ENCODE measurements around the gene SLC16A5. TPM values are rescaled to one million over a fixed set of nuclear protein-coding genes. Genes with fewer than 3 reads are reported as not detected.

Gene SLC16A5, protein sequence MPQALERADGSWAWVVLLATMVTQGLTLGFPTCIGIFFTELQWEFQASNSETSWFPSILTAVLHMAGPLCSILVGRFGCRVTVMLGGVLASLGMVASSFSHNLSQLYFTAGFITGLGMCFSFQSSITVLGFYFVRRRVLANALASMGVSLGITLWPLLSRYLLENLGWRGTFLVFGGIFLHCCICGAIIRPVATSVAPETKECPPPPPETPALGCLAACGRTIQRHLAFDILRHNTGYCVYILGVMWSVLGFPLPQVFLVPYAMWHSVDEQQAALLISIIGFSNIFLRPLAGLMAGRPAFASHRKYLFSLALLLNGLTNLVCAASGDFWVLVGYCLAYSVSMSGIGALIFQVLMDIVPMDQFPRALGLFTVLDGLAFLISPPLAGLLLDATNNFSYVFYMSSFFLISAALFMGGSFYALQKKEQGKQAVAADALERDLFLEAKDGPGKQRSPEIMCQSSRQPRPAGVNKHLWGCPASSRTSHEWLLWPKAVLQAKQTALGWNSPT
- 28.1 and 33.5 TPM in 2 replicates for total RNA-seq

GRCh38 chr17:75087558-75088453 lies at the start of gene SLC16A5:
Gene SLC16A5 (plus strand): TSS chr17:75087954. CDS start chr17:75093637, 5,683 bp downstream.

DNA sequence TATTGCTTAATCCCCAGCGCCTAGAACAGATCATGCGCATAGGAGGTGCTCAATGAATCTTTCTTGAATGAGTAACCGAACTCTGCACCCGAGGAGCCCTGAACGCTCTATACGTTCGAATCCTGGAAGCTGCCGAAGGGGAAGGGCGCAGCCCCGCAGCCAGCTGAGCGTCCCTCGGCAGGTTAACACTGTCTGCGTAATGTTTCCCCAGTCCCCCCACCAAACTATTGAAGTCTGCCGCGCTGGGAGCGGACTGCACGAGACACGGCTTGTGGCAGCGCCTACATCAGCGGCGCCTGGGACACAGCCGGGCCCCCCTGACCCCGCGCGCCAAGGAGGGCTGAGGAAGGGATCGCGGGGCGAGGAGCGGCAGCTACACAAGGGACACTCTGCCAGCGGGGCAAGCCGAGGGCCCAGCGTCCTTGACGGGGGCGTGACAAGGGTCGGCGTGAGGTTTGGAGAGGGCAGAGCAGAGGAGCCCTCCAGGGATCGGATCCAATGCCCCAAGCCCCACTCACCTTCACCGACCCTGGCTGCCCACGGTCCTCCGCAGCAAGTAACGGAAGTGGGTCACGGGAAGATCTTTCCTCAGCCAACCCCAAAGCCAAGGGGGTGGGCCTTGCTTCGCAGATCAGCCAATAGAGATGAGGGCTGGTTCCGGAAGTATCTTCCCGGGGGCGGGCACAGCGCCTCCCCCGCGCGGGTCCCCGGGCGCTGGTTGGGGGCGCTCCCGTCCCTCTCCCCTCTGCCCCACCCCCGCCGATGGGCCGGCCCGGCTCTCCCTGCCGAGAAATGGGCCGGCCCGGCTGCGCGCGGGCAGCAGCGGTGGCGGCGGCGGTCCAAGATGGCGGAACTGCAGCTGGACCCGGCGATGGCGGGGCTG lies 41.1 kb upstream of the SLC16A5 start, which contains the start of the genes ATP5PD and KCTD2:
Gene ATP5PD (minus strand): TSS at position 563 of the 883 bp plus-strand sequence. CDS start 4,319 bp downstream, outside the sequence.
Gene KCTD2 (plus strand): TSS at position 819 of the 883 bp plus-strand sequence. CDS start 26 bp downstream, at position 845.

GRCh38 chr17:75109407-75110233 lies 21.9 kb downstream of the SLC16A5 start, which contains the start of gene ARMC7:
Gene ARMC7 (plus strand): TSS chr17:75109969. CDS start chr17:75110289, 320 bp downstream.

DNA sequence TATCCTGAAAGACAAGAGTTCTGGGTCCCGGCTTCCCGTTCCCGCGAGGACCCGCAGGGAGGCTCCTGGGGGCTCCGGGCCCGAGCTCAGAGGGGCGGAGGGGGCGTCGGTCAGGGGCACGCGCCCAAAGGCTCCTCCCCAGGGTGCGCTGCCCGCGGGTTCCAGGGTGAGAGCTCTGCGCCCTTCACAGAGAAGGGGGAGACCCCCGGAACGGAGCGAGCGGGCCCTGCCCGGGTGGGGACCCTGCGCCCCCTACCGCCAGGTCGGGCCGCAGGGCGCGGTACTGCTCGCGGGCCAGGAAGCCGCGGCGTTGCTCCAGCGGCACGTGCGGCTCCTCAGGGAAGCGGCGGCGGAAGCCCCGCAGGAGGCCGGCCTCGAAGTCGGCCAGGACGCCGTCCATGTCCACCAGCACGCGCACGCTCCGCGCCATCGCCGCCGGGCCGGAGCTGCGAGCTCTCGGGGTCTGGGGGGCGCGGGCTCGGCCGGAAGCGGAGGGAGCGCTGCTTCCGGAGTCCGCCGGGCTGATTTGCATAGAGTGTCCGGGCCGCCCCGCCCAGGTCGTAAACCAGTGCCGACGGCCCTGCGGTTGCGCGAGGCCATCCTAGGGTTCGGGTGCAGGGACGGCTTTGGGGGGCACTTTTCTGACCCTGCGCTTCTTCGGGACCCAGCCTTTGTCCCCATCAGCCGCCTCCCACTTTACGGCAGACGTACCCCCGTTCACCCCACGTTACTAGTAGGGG lies 43.7 kb downstream of the SLC16A5 start, which contains the start of gene NT5C:
Gene NT5C (minus strand): TSS at position 465 of the 740 bp plus-strand sequence. CDS start 35 bp downstream, at position 430.

GRCh38 chr17:75154195-75155106 lies 66.7 kb downstream of the SLC16A5 start, which contains the start of gene JPT1:
Gene JPT1 (minus strand): TSS chr17:75154512. CDS start chr17:75154397, 115 bp downstream.

Small RNA genes within 50 kb of the gene (small RNA-seq; reads per million reads assigned to genes)
- not detected for gene AC111186.1
- not detected for gene RF00019
- not detected for gene RN7SL573P

Other genes with a start within 250 kb of the SLC16A5 start
- gene GRIN2C, start 228.1 kb upstream of the SLC16A5 start, total RNA-seq = 0.12 and 0.16 TPM in 2 replicates
- 14.1 and 26.0 TPM in 2 replicates for gene FDXR, start 215.0 kb upstream of the SLC16A5 start, total RNA-seq
- not detected in 2 replicates for gene FADS6, start 194.3 kb upstream of the SLC16A5 start, total RNA-seq
- not detected in 2 replicates for gene USH1G, start 164.7 kb upstream of the SLC16A5 start, total RNA-seq
- not detected in 2 replicates for gene OTOP2, start 163.7 kb upstream of the SLC16A5 start, total RNA-seq
- not detected in 2 replicates for gene OTOP3, start 152.1 kb upstream of the SLC16A5 start, total RNA-seq
- gene HID1, start 115.2 kb upstream of the SLC16A5 start, total RNA-seq = 0.16 and 0.61 TPM in 2 replicates
- gene CDR2L, start 100.3 kb upstream of the SLC16A5 start, total RNA-seq = 29.3 and 30.5 TPM in 2 replicates
- 14.8 and 24.9 TPM in 2 replicates for gene MRPL58, start 75.3 kb upstream of the SLC16A5 start, total RNA-seq
- gene ATP5PD, start 41.0 kb upstream of the SLC16A5 start, total RNA-seq = 175 TPM in 2 replicates
- 24.5 and 25.3 TPM in 2 replicates for gene KCTD2, start 40.7 kb upstream of the SLC16A5 start, total RNA-seq
- 1.8 and 3.2 TPM in 2 replicates for gene ARMC7, start 22.0 kb downstream of the SLC16A5 start, total RNA-seq
- 52.0 and 54.2 TPM in 2 replicates for gene NT5C, start 43.8 kb downstream of the SLC16A5 start, total RNA-seq
- 67.5 and 75.2 TPM in 2 replicates for gene JPT1, start 66.6 kb downstream of the SLC16A5 start, total RNA-seq
- 62.1 and 72.7 TPM in 2 replicates for gene SUMO2, start 95.0 kb downstream of the SLC16A5 start, total RNA-seq
- gene NUP85, start 117.7 kb downstream of the SLC16A5 start, total RNA-seq = 21.0 and 27.1 TPM in 2 replicates
- 18.2 and 18.7 TPM in 2 replicates for gene GGA3, start 173.7 kb downstream of the SLC16A5 start, total RNA-seq
- gene MRPS7, start 173.9 kb downstream of the SLC16A5 start, total RNA-seq = 31.6 and 41.5 TPM in 2 replicates
- 4.9 and 8.3 TPM in 2 replicates for gene MIF4GD, start 183.3 kb downstream of the SLC16A5 start, total RNA-seq
- 6.2 and 8.4 TPM in 2 replicates for gene SLC25A19, start 201.5 kb downstream of the SLC16A5 start, total RNA-seq

All from hair follicle dermal papilla cell (primary cell).